ENCODE results near the gene LRRC4C. TPM values are rescaled to one million over a fixed set of nuclear protein-coding genes. Genes with fewer than 3 reads are reported as not detected.

LRRC4C gene
- total RNA-seq, 1 donor from 2014 or later: 0.64 TPM

DNA sequence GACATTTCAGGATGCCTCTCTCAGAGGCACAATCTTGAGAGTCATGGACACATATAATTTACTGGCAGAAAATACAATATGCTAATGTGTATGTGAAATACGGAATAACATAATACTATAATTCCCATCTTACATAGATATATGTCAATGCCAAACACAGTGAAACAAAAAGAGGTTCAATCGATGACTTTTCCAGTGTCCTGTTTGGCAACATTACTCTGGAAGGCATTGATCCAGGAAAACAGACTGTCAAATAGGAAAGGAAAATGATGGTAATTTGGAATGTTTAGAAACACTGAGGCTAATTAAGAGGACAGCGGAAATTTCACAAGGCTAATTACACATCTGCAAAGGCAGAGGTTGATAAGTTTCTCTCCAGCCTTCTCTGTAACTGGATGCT lies 942.3 kb downstream of the LRRC4C start:
- H3K27ac Mint-ChIP-seq (ENCODE audit: unreplicated experiment): no peak overlapping the region
- no peaks in the 10 kb centered on the region for H3K27me3 Mint-ChIP-seq (ENCODE audit: unreplicated experiment)
- TF ChIP-seq, protein P1, sequence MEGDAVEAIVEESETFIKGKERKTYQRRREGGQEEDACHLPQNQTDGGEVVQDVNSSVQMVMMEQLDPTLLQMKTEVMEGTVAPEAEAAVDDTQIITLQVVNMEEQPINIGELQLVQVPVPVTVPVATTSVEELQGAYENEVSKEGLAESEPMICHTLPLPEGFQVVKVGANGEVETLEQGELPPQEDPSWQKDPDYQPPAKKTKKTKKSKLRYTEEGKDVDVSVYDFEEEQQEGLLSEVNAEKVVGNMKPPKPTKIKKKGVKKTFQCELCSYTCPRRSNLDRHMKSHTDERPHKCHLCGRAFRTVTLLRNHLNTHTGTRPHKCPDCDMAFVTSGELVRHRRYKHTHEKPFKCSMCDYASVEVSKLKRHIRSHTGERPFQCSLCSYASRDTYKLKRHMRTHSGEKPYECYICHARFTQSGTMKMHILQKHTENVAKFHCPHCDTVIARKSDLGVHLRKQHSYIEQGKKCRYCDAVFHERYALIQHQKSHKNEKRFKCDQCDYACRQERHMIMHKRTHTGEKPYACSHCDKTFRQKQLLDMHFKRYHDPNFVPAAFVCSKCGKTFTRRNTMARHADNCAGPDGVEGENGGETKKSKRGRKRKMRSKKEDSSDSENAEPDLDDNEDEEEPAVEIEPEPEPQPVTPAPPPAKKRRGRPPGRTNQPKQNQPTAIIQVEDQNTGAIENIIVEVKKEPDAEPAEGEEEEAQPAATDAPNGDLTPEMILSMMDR (IDR thresholded peaks at IDR 0.05; ENCODE audit: partially characterized antibody, unreplicated experiment): no peak
- no peaks in the 10 kb centered on the region for H3K4me1 Mint-ChIP-seq (ENCODE audit: low read depth, unreplicated experiment)
- no peak overlapping the region for H3K4me3 Mint-ChIP-seq (ENCODE audit: unreplicated experiment)
- no peaks in the 10 kb centered on the region for H3K9me3 Mint-ChIP-seq (ENCODE audit: unreplicated experiment)
- no peak for DNase-seq
- H3K36me3 Mint-ChIP-seq (ENCODE audit: unreplicated experiment): no peaks in the 10 kb centered on the region

- H3K4me1 Mint-ChIP-seq (ENCODE audit: low read depth, unreplicated experiment): no peaks in the 10 kb centered on the region
- H3K4me3 Mint-ChIP-seq (ENCODE audit: unreplicated experiment): no peak overlapping the region
- H3K27ac Mint-ChIP-seq (ENCODE audit: unreplicated experiment): no peak overlapping the region
- no peak for DNase-seq
- no peaks in the 10 kb centered on the region for H3K9me3 Mint-ChIP-seq (ENCODE audit: unreplicated experiment)
- no peaks in the 10 kb centered on the region for H3K27me3 Mint-ChIP-seq (ENCODE audit: unreplicated experiment)
- TF ChIP-seq, protein P1 (IDR thresholded peaks at IDR 0.05; ENCODE audit: partially characterized antibody, unreplicated experiment): no peak
- H3K36me3 Mint-ChIP-seq (ENCODE audit: unreplicated experiment): no peaks in the 10 kb centered on the region
Observed at GRCh38 chr11:40514124-40514523, 945.3 kb downstream of the LRRC4C start.

- no peaks in the 10 kb centered on the region for H3K4me1 Mint-ChIP-seq (ENCODE audit: low read depth, unreplicated experiment)
- no peaks in the 10 kb centered on the region for H3K9me3 Mint-ChIP-seq (ENCODE audit: unreplicated experiment)
- no peak for DNase-seq
- no peak overlapping the region for H3K27ac Mint-ChIP-seq (ENCODE audit: unreplicated experiment)
- TF ChIP-seq, protein P1 (IDR thresholded peaks at IDR 0.05; ENCODE audit: partially characterized antibody, unreplicated experiment): no peak
- no peak overlapping the region for H3K4me3 Mint-ChIP-seq (ENCODE audit: unreplicated experiment)
- H3K36me3 Mint-ChIP-seq (ENCODE audit: unreplicated experiment): no peaks in the 10 kb centered on the region
- no peaks in the 10 kb centered on the region for H3K27me3 Mint-ChIP-seq (ENCODE audit: unreplicated experiment)
Observed at GRCh38 chr11:40513281-40513680, 946.2 kb downstream of the LRRC4C start.

- Mint-ChIP-seq H3K4me3 (ENCODE audit: unreplicated experiment) (no peak overlapping the region), H3K27me3 (ENCODE audit: unreplicated experiment) (no peaks in the 10 kb centered on the region), H3K4me1 (ENCODE audit: low read depth, unreplicated experiment) (no peaks in the 10 kb centered on the region), H3K36me3 (ENCODE audit: unreplicated experiment) (no peaks in the 10 kb centered on the region), H3K9me3 (ENCODE audit: unreplicated experiment) (no peaks in the 10 kb centered on the region), H3K27ac (ENCODE audit: unreplicated experiment) (no peak overlapping the region)
- TF ChIP-seq, protein P1 (IDR thresholded peaks at IDR 0.05; ENCODE audit: partially characterized antibody, unreplicated experiment): no peak
- DNase-seq: no peak
Observed at GRCh38 chr11:40508303-40508702, 951.1 kb downstream of the LRRC4C start.

- DNase-seq: no peak
- TF ChIP-seq, protein P1 (IDR thresholded peaks at IDR 0.05; ENCODE audit: partially characterized antibody, unreplicated experiment): no peak
- no peaks in the 10 kb centered on the region for H3K4me1 Mint-ChIP-seq (ENCODE audit: low read depth, unreplicated experiment)
- H3K27ac Mint-ChIP-seq (ENCODE audit: unreplicated experiment): no peak overlapping the region
- peaks cover 4% of the 10 kb centered on the region for H3K9me3 Mint-ChIP-seq (ENCODE audit: unreplicated experiment)
- no peak overlapping the region for H3K4me3 Mint-ChIP-seq (ENCODE audit: unreplicated experiment)
- H3K36me3 Mint-ChIP-seq (ENCODE audit: unreplicated experiment): peaks cover 6% of the 10 kb centered on the region
- no peaks in the 10 kb centered on the region for H3K27me3 Mint-ChIP-seq (ENCODE audit: unreplicated experiment)
Observed at GRCh38 chr11:40506226-40506625, 953.2 kb downstream of the LRRC4C start.
